GM12864 (cell line): Measurements from ENCODE around the gene TXN2.

Source experiments
- DNase-seq: peaks from one replicate; pipeline ENCODE4 v3.0.0-alpha.2; 2011; ENCODE audit warnings: low read depth
- H3K4me3 ChIP-seq: 2 replicates; pipeline ENCODE4 v1.5.1; 2011; ENCODE audit warnings: mild to moderate bottlenecking, low read depth, low read length, control low read depth
- TF ChIP-seq, protein P1 (sequence below): IDR thresholded peaks from 2 replicates; pipeline ENCODE4 v1.5.1; 2011; ENCODE audit warnings: low read depth, mild to moderate bottlenecking, moderate library complexity, low read length, control low read depth, inconsistent platforms; ENCODE audit errors: missing control alignments

Gene TXN2

DNA sequence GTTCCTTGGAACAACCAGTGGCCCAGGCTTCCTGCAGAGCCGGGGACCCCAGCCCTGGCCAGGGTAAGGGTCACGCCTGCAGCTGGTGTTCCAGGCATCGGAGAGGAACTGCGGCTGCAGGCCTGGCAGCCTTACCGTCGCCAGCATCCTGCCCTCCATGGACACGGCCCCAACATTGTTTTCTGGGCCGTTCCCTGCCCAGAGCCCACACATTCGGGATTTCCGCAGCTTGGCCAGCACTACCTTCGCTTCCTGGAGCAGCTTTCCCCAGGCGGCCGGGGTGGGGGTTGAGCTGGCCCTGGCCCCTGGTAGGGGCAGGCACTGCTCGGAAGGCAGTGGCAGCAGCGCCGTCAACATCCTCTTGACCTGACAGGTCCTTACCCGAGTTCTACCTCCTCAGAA is 17.7 kb downstream of the TXN2 start:
- TF ChIP-seq, protein P1, sequence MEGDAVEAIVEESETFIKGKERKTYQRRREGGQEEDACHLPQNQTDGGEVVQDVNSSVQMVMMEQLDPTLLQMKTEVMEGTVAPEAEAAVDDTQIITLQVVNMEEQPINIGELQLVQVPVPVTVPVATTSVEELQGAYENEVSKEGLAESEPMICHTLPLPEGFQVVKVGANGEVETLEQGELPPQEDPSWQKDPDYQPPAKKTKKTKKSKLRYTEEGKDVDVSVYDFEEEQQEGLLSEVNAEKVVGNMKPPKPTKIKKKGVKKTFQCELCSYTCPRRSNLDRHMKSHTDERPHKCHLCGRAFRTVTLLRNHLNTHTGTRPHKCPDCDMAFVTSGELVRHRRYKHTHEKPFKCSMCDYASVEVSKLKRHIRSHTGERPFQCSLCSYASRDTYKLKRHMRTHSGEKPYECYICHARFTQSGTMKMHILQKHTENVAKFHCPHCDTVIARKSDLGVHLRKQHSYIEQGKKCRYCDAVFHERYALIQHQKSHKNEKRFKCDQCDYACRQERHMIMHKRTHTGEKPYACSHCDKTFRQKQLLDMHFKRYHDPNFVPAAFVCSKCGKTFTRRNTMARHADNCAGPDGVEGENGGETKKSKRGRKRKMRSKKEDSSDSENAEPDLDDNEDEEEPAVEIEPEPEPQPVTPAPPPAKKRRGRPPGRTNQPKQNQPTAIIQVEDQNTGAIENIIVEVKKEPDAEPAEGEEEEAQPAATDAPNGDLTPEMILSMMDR = no peak
- H3K4me3 ChIP-seq = no peak overlapping the region
- no peak for DNase-seq

GRCh38 chr22:36461665-36462649 is 19.5 kb downstream of the TXN2 start:
- no peak overlapping the region for H3K4me3 ChIP-seq
- no peak for DNase-seq
- TF ChIP-seq, protein P1 = no peak

- no peak for DNase-seq
- TF ChIP-seq, protein P1 = no peak
- no peak overlapping the region for H3K4me3 ChIP-seq
These were observed 21.2 kb downstream of the TXN2 start for GRCh38 chr22:36460202-36460601.

DNA sequence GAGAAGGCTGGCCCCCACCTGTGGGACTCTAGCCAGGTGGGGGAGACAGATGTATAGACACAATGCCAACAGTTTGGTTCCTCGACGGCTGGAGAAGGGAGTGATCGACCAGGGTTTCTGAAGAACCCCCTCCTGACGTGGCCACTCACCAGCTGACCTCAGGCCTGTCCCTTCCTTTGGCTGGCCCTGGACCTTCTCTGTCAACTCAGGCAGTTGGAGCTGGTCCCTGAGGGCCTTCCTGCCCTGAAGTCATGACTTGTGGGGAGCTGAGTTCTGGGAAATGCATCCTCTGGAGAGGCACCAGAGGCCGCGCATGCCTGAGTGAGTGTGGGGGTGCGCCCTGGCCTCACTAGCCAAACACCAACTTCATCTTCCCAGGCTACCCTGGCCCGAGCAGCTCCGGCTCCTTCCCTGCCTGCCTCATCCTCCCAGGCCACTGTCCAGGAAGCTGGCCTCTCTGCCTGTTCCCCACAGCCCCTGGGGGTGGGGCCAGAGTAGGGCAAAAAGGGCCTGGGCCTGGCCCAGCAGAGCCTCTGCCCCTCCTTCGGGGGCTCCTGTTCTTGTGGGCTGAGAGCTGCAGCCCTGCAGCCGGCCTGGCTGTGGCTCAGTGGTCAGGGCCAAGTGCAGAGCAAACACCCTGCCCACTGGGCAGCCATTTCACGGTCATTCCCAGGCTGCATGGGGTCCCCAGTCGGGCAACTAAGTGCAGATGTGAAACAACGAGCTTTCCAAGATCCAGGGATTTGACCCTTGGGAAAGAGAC is 23.6 kb downstream of the TXN2 start:
- no peak overlapping the region for H3K4me3 ChIP-seq
- TF ChIP-seq, protein P1 = no peak
- no peak for DNase-seq

GRCh38 chr22:36456464-36456845 is 25.0 kb downstream of the TXN2 start:
- TF ChIP-seq, protein P1 = no peak
- DNase-seq = no peak
- no peak overlapping the region for H3K4me3 ChIP-seq

DNA sequence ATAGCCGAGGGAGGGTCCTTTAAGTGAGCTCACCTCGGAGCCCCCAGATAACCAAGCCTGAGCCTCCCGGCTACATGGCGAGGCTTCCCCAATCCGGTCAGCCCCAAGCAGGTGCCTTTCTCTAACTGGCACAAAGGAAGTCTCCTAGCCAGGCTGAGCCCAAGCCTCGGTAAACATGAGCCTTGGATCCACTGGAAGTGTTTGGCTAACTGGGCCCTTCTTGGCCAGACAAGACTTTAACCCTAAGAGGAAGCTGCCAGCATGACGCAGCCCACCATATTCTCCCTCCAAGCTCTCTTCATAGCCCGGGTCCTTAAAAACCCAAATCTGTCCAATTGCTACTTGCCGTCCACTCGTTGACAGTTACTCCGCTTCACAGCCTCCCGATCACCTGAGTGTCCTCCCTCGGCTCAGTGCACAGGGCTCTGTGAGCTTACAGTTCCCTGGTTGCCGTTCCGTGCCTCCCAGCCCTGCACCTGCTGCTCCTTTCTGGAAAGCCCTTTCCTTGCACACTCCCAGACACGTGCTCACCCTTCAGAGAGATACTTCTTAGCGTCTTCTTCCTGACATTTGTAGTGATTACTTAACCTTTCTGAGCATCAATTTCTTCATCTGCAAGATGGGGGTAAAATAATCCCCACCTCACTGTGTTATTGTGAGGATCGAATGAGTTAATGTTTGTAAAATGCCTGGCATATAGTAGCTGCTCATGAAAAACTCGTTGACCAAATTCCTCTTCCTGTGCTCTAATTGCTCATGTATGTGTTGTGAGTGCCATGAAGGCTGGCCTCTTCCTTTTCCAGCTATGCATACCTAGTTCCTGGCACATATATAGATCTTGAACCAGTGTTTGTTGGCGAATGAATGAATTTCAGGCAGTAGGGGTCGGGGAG is 25.6 kb downstream of the TXN2 start:
- TF ChIP-seq, protein P1 = no peak
- peak overlapping the region; percentile 59 for H3K4me3 ChIP-seq
- DNase-seq = no peak
